H1 (cell line): ENCODE results near the gene TEX26. TPM values are rescaled to one million over a fixed set of nuclear protein-coding genes. Genes with fewer than 3 reads are reported as not detected.

Experiments
- CTCF ChIA-PET: fragments of 300-600 bp; sonication (Branson Sonifier 250); formaldehyde crosslinking; loops from one replicate; lab custom pipeline; 2021; ENCODE audit not compliant: partially characterized antibody; lab: Charles Lee
- POLR2A ChIA-PET: fragments of 300-600 bp; sonication (Branson Sonifier 250); formaldehyde crosslinking; loops from one replicate; lab custom pipeline; 2021; ENCODE audit warnings: inconsistent platforms; ENCODE audit not compliant: partially characterized antibody; lab: Charles Lee
- DNase-seq, 2 experiments: peaks; one replicate each; pipeline versions ENCODE4 v3.0.0 to v3.0.0-alpha.2; 2010 to 2022; ENCODE audit warnings: low spot score in 2 of 2, low read depth in 1 of 2, mixed read lengths in 1 of 2
- FAIRE-seq: peaks from 2 replicates; lab custom pipeline; 2011; peaks lifted over from hg19 to GRCh38; lab: Jason Lieb, UNC
- H2AFZ ChIP-seq: 2 replicates; pipeline ENCODE4 v1.8.1; 2012; ENCODE audit warnings: low read length, inconsistent platforms
- H2AK5ac ChIP-seq: 2 replicates; pipeline ENCODE4 v1.6.1; 2013; ENCODE audit warnings: low read depth, low read length
- H2BK120ac ChIP-seq: replicated peaks from 2 replicates; pipeline ENCODE3; 2013; ENCODE audit warnings: low read depth, low read length, inconsistent platforms
- H2BK12ac ChIP-seq: 2 replicates; pipeline ENCODE4 v1.6.1; 2013; ENCODE audit warnings: low read depth, low read length
- H2BK15ac ChIP-seq: 2 replicates; pipeline ENCODE4 v1.6.1; 2013; ENCODE audit warnings: low read length
- H2BK20ac ChIP-seq: 2 replicates; pipeline ENCODE4 v1.6.1; 2013; ENCODE audit warnings: low read length
- H2BK5ac ChIP-seq: 2 replicates; pipeline ENCODE4 v1.6.1; 2013; ENCODE audit warnings: low read depth, low read length
- H3K14ac ChIP-seq: 2 replicates; pipeline ENCODE4 v1.6.1; 2013; ENCODE audit warnings: inconsistent platforms; ENCODE audit not compliant: insufficient read length
- H3K18ac ChIP-seq: 2 replicates; pipeline ENCODE4 v1.6.1; 2013; ENCODE audit warnings: low read length; ENCODE audit errors: extremely low read depth
- H3K23ac ChIP-seq: 2 replicates; pipeline ENCODE4 v1.6.1; 2013; ENCODE audit warnings: inconsistent platforms; ENCODE audit not compliant: insufficient read length
- H3K23me2 ChIP-seq: 2 replicates; pipeline ENCODE4 v1.6.1; 2013; ENCODE audit warnings: low read depth, low read length
- H3K27ac ChIP-seq: 2 replicates; pipeline ENCODE4 v1.6.1; 2011; ENCODE audit warnings: low read depth, low read length, inconsistent platforms
- H3K27me3 ChIP-seq, 4 experiments: replicated peaks in 1 of 4; 1 replicate in 1 of 4; 2 replicates in 3 of 4; pipeline versions ENCODE4 v1.6.1 to v1.8.1; 2011 to 2013; ENCODE audit warnings: low read length in 3 of 4, mild to moderate bottlenecking in 3 of 4, inconsistent platforms in 2 of 4, mixed read lengths in 2 of 4, moderate library complexity in 1 of 4; ENCODE audit not compliant: control insufficient read depth in 3 of 4, insufficient read depth in 3 of 4; ENCODE audit errors: extremely low read depth in 1 of 4
- H3K36me3 ChIP-seq, 4 experiments: 2 replicates each; pipeline versions ENCODE4 v1.6.1 to v1.8.1; 2011 to 2013; ENCODE audit warnings: mild to moderate bottlenecking in 4 of 4, low read length in 3 of 4, moderate library complexity in 2 of 4, control low read depth in 1 of 4, inconsistent platforms in 1 of 4; ENCODE audit not compliant: insufficient read depth in 4 of 4, control insufficient read depth in 2 of 4
- H3K4ac ChIP-seq: replicated peaks from 2 replicates; pipeline ENCODE3; 2013; ENCODE audit warnings: low read length, low read depth, mixed read lengths, inconsistent platforms; ENCODE audit not compliant: insufficient read length
- H3K4me1 ChIP-seq, 4 experiments: replicated peaks in 1 of 4; 1 replicate in 1 of 4; 2 replicates in 3 of 4; pipeline versions ENCODE4 v1.6.1 to v1.8.1; 2011 to 2013; ENCODE audit warnings: low read length in 3 of 4, inconsistent platforms in 2 of 4, mixed read lengths in 1 of 4; ENCODE audit not compliant: insufficient read depth in 4 of 4, control insufficient read depth in 3 of 4
- H3K4me2 ChIP-seq, 2 experiments: 2 replicates each; pipeline versions ENCODE4 v1.6.1 to v1.8.1; 2011 to 2013; ENCODE audit warnings: low read depth in 2 of 2, low read length in 2 of 2, control low read depth in 1 of 2, inconsistent platforms in 1 of 2, mild to moderate bottlenecking in 1 of 2; ENCODE audit not compliant: insufficient read depth in 1 of 2
- H3K4me3 ChIP-seq, 4 experiments: fragments of 200-600, 300-600 bp in 1 of 4; sonication (generic), shearing (Covaris generic), sonication (Bioruptor Twin) in 1 of 4; 2 replicates each; pipeline versions ENCODE4 v1.5.1 to v1.8.1; 2011 to 2016; ENCODE audit warnings: low read length in 4 of 4, low read depth in 3 of 4, control low read depth in 2 of 4, inconsistent platforms in 2 of 4, mild to moderate bottlenecking in 2 of 4, mixed read lengths in 1 of 4, moderate library complexity in 1 of 4; ENCODE audit not compliant: insufficient read depth in 2 of 4; ENCODE audit errors: extremely low read depth in 1 of 4
- H3K56ac ChIP-seq: replicated peaks from 2 replicates; pipeline ENCODE3; 2013; ENCODE audit warnings: low read depth, mild to moderate bottlenecking, mixed read lengths, low read length, inconsistent platforms; ENCODE audit not compliant: insufficient read length
- H3K79me1 ChIP-seq: 2 replicates; pipeline ENCODE4 v1.6.1; 2013; ENCODE audit warnings: low read depth, low read length, control low read depth
- H3K79me2 ChIP-seq, 2 experiments: 2 replicates each; pipeline versions ENCODE4 v1.6.1 to v1.8.1; 2012 to 2013; ENCODE audit warnings: low read length in 2 of 2, mild to moderate bottlenecking in 2 of 2, inconsistent platforms in 1 of 2; ENCODE audit not compliant: insufficient read depth in 2 of 2, control insufficient read depth in 1 of 2
- H3K9ac ChIP-seq, 4 experiments: replicated peaks in 1 of 4; 1 replicate in 1 of 4; 2 replicates in 3 of 4; pipeline versions ENCODE4 v1.6.1 to v1.8.1; 2011 to 2013; ENCODE audit warnings: low read depth in 3 of 4, low read length in 3 of 4, control low read depth in 2 of 4, mild to moderate bottlenecking in 2 of 4, moderate library complexity in 2 of 4, inconsistent platforms in 1 of 4; ENCODE audit errors: extremely low read depth in 1 of 4
- H3K9me3 ChIP-seq, 2 experiments: 2 replicates each; pipeline versions ENCODE4 v1.6.1 to v1.8.1; 2012 to 2013; ENCODE audit warnings: mild to moderate bottlenecking in 2 of 2, moderate library complexity in 2 of 2, control low read depth in 1 of 2, inconsistent platforms in 1 of 2, low read depth in 1 of 2, low read length in 1 of 2, mixed read lengths in 1 of 2; ENCODE audit not compliant: insufficient read depth in 2 of 2
- H4K20me1 ChIP-seq, 2 experiments: replicated peaks in 1 of 2; 2 replicates each; pipeline versions ENCODE3 to v1.8.1; 2011 to 2013; ENCODE audit warnings: inconsistent platforms in 2 of 2, low read length in 2 of 2, mild to moderate bottlenecking in 1 of 2; ENCODE audit not compliant: insufficient read depth in 2 of 2, control insufficient read depth in 1 of 2
- H4K5ac ChIP-seq: 2 replicates; pipeline ENCODE4 v1.6.1; 2013; ENCODE audit warnings: low read length, low read depth, mixed read lengths, inconsistent platforms; ENCODE audit not compliant: insufficient read length
- H4K8ac ChIP-seq: 2 replicates; pipeline ENCODE4 v1.8.0; 2013; ENCODE audit warnings: mild to moderate bottlenecking, moderate library complexity, low read length, inconsistent platforms; ENCODE audit not compliant: insufficient read depth; ENCODE audit errors: extremely low read depth
- H4K91ac ChIP-seq: replicated peaks from 2 replicates; pipeline ENCODE3; 2013; ENCODE audit warnings: low read length, mixed read lengths, inconsistent platforms; ENCODE audit not compliant: insufficient read length
- ATF3 ChIP-seq: IDR thresholded peaks from 2 replicates; pipeline ENCODE4 v1.6.1; 2011; ENCODE audit warnings: low read depth, mild to moderate bottlenecking, low read length; ENCODE audit not compliant: insufficient read depth
- GABPA ChIP-seq: IDR thresholded peaks from 2 replicates; pipeline ENCODE4 v1.6.1; 2011; ENCODE audit warnings: mild to moderate bottlenecking, low read length, moderate library complexity, borderline replicate concordance; ENCODE audit not compliant: insufficient read depth
- SIN3A ChIP-seq, 2 experiments: IDR thresholded peaks in 1 of 2; conservative IDR thresholded peaks in 1 of 2; 2 replicates each; pipeline ENCODE4 v1.6.1; 2011 to 2012; ENCODE audit warnings: low read length in 2 of 2, improper control_type of control experiment in 1 of 2, low read depth in 1 of 2, mild to moderate bottlenecking in 1 of 2
- TAF1 ChIP-seq: IDR thresholded peaks from 2 replicates; pipeline ENCODE4 v1.6.1; 2011; ENCODE audit warnings: mild to moderate bottlenecking, low read depth, low read length
- WGBS, 2 experiments: shearing (Covaris generic) in 1 of 2; methylation state at CpG; one replicate each; pipeline versions ENCODE4 v1.1.6 to v1.1.7; 2013 to 2015; ENCODE audit warnings: low lambda C conversion rate in 2 of 2, mixed read lengths in 2 of 2, inconsistent platforms in 1 of 2, low coverage in 1 of 2, missing lambda C conversion rate in 1 of 2; ENCODE audit not compliant: insufficient replicate concordance in 2 of 2, insufficient coverage in 1 of 2, insufficient read length in 1 of 2; ENCODE audit errors: extremely low coverage in 1 of 2, missing lambda C conversion rate in 1 of 2; 5-methylcytosine and 5-hydroxymethylcytosine counted together
- polyA plus RNA-seq, 7 experiments: library from polyadenylated mRNA; depleted of rRNA in 3 of 7; stranded (reverse) in 5 of 7; unstranded in 2 of 7; fragments of >200 nt in 5 of 7; fragments of 200-250 nt in 2 of 7; gene quantifications; 1 replicate in 5 of 7; 2 replicates in 1 of 7; 4 replicates in 1 of 7; pipeline versions ENCODE4 v1.2.1 to v1.2.3, GENCODE V29; 2011 to 2013; ENCODE audit warnings: missing spikeins in 2 of 7, mixed read lengths in 2 of 7
- total RNA-seq: library from RNA; stranded (reverse); fragmentation: NEBNext Ultra II Directional; extraction: Animal tissue kit (Norgen Biotek cat#: 25700); gene quantifications from 2 replicates; pipeline ENCODE4 v1.2.1, GENCODE V29; 2021

Gene TEX26
- total and polyA plus RNA-seq, 2 of the 8 experiments (the other 6 are each of a cell fraction or from before 2014, with no cell fraction given), result not detected

DNA sequence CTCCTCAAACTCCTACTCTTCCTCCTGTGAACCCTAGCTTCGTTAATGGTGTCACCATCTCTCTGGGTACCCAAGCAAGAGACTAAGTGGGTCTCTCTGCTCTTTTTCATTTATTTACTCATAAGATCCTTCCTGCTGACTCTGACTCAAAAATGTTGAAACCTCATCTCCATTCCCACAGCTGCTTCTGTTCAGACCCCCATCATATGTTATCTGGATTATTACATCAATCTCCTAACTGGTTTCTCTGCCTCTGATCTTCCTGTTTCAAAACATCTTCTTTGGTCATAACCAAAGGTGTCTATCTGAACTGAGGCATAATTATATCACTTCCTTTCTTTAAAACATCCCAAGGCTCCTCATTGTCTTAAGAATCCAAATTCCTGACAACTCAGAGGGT is 28.4 kb upstream of the TEX26 start:
- no peak overlapping the region for H3K4me3 ChIP-seq
- H3K14ac ChIP-seq, result no peak overlapping the region
- H3K9ac ChIP-seq, result no peak overlapping the region
- H2BK15ac ChIP-seq, result no peak overlapping the region
- H4K20me1 ChIP-seq, result no peaks in the 10 kb centered on the region
- H3K56ac ChIP-seq, result no peak overlapping the region
- H2BK20ac ChIP-seq, result no peak overlapping the region
- H3K4ac ChIP-seq, result no peak overlapping the region
- H3K36me3 ChIP-seq, result no peaks in the 10 kb centered on the region
- no peak overlapping the region for H2AK5ac ChIP-seq
- ChIA-PET POLR2A (no interaction called here), CTCF (interaction anchor here (1.0 to 1.9 kb wide), 5 partner anchors 11 to 107 kb away, joined by 3 to 11 read pairs (median 4); no protein-coding TSS in a partner anchor)
- no peaks in the 10 kb centered on the region for H3K9me3 ChIP-seq
- H3K79me1 ChIP-seq, result no peaks in the 10 kb centered on the region
- DNase-seq (no peak), FAIRE-seq (no peak)
- no peaks in the 10 kb centered on the region for H3K79me2 ChIP-seq
- H4K8ac ChIP-seq, result no peak overlapping the region
- H2AFZ ChIP-seq, result no peak overlapping the region
- H3K27me3 ChIP-seq, result peaks cover 0 to 14% (median 1%) of the 10 kb centered on the region in 4 experiments; a peak in 3 of 7 replicates
- no peak overlapping the region for H3K4me2 ChIP-seq
- H2BK120ac ChIP-seq, result no peak overlapping the region
- TF ChIP-seq GABPA, result no peak
- TF ChIP-seq SIN3A (conservative IDR thresholded peaks at IDR 0.05 in 1 of 2, IDR thresholded peaks at IDR 0.05 in 1 of 2; ENCODE audit: low read depth in 1 of 2, low read length in 2 of 2), result no peak
- no peak for TF ChIP-seq TAF1
- no peak for TF ChIP-seq ATF3
- no peak overlapping the region for H4K91ac ChIP-seq
- peaks cover 12% of the 10 kb centered on the region for H3K23me2 ChIP-seq
- H2BK12ac ChIP-seq, result no peak overlapping the region; the same call in 1 of the 2 replicates
- H4K5ac ChIP-seq, result no peak overlapping the region
- WGBS, 2 experiments, result 92% methylated on average over 1 of the region's 1 CpG; no CpG with 5 or more reads in 1 of the 2 experiments
- no peaks in the 10 kb centered on the region for H3K4me1 ChIP-seq
- no peak overlapping the region for H3K27ac ChIP-seq
- no peak overlapping the region for H3K18ac ChIP-seq
- H3K23ac ChIP-seq, result no peak overlapping the region
- H2BK5ac ChIP-seq, result no peak overlapping the region
